22Rv1 (cell line): ENCODE results near the gene OR2H2.

Experiments used
- CTCF ChIP-seq: fragments of 450-650 bp; IDR thresholded peaks from 2 replicates; pipeline ENCODE4 v1.5.1; 2017; ENCODE audit warnings: mild to moderate bottlenecking
- ZFX ChIP-seq: fragments of 450-650 bp; IDR thresholded peaks from 2 replicates; pipeline ENCODE4 v1.6.1; 2017; ENCODE audit warnings: antibody characterized with exemption, borderline replicate concordance

GRCh38 chr6:29598172-29598747 lies 13.3 kb downstream of the OR2H2 start:
- TF ChIP-seq CTCF = no peak
- no peak for TF ChIP-seq ZFX
